D721Med (cell line): Measurements from ENCODE around the gene NAT10.

Experiments used
- DNase-seq: peaks from one replicate; pipeline ENCODE4 v3.0.0; 2011; ENCODE audit warnings: low spot score; ENCODE audit not compliant: insufficient read length
- FAIRE-seq: peaks from 2 replicates; lab custom pipeline; 2011; peaks lifted over from hg19 to GRCh38; lab: Jason Lieb, UNC
- TF ChIP-seq, protein P1 (sequence below): IDR thresholded peaks from 2 replicates; pipeline ENCODE4 v1.5.1; 2012; ENCODE audit warnings: mild to moderate bottlenecking, control low read depth; ENCODE audit not compliant: insufficient read depth; ENCODE audit errors: missing control alignments

The NAT10 gene

DNA sequence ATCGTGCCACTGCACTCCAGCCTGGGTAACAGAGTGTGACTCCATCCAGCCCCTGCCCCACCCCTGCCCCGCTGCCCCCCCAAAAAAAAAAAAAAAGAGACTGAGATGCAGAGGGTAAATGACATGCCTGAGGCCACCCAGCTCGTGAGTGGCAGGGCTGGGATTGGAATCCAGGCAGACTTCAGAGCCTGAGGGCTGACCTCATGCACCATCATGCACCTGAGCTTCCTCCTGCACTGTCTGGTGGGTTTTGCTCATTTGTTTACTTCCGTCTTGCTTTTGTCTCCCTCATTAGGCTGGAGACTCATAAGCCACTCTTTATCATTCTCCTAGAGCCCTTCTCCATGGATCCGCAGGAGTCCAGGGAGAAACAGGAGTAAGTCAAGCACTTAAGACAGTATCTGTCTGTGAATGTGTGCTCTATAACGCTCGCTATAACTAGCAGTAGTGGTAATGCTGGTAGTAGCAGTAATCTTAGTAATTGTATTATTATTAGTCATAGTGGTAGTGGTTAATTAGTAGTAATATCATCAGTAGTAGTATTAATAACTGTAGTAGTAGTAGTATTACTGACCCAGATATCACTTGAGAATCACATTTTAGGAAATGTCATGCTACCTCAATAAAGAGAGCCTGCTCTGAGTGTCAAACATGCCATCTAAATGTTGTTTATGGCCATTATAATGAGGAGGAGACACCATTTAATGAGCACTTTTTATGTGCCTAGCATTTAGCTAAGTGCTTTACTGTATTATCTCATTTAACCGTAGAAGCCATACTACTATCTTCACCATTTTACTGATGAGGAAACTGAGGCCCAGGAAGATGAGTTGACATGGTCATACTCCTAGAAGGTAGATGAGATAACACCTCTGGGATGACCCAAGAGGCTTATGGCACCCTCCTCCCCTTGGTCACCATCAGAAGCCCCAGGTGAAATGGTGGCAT lies 85.0 kb downstream of the NAT10 start:
- TF ChIP-seq, protein P1, sequence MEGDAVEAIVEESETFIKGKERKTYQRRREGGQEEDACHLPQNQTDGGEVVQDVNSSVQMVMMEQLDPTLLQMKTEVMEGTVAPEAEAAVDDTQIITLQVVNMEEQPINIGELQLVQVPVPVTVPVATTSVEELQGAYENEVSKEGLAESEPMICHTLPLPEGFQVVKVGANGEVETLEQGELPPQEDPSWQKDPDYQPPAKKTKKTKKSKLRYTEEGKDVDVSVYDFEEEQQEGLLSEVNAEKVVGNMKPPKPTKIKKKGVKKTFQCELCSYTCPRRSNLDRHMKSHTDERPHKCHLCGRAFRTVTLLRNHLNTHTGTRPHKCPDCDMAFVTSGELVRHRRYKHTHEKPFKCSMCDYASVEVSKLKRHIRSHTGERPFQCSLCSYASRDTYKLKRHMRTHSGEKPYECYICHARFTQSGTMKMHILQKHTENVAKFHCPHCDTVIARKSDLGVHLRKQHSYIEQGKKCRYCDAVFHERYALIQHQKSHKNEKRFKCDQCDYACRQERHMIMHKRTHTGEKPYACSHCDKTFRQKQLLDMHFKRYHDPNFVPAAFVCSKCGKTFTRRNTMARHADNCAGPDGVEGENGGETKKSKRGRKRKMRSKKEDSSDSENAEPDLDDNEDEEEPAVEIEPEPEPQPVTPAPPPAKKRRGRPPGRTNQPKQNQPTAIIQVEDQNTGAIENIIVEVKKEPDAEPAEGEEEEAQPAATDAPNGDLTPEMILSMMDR = no peak
- DNase-seq (no peak), FAIRE-seq (no peak)

DNA sequence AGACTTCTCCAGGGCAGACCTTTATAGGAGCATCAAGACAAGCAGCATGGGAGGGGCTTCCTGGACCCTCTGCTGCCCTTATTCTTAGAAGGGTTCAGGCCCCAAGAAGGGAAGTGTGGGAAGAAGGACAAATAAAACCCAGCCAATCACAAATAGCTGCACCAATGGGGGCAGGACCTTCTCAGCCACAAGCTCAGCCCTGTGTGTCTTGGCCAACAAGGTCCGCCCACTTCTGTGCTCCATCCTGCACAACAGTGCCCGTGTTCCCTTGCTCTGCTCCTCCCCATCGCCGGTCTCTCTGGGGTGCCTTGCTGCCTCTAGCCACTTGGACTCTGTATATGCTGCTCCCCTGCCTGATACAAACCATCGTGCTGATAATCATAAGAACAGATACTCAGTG lies 86.1 kb downstream of the NAT10 start:
- no peak for FAIRE-seq
- no peak for DNase-seq
- TF ChIP-seq, protein P1 = no peak

DNA sequence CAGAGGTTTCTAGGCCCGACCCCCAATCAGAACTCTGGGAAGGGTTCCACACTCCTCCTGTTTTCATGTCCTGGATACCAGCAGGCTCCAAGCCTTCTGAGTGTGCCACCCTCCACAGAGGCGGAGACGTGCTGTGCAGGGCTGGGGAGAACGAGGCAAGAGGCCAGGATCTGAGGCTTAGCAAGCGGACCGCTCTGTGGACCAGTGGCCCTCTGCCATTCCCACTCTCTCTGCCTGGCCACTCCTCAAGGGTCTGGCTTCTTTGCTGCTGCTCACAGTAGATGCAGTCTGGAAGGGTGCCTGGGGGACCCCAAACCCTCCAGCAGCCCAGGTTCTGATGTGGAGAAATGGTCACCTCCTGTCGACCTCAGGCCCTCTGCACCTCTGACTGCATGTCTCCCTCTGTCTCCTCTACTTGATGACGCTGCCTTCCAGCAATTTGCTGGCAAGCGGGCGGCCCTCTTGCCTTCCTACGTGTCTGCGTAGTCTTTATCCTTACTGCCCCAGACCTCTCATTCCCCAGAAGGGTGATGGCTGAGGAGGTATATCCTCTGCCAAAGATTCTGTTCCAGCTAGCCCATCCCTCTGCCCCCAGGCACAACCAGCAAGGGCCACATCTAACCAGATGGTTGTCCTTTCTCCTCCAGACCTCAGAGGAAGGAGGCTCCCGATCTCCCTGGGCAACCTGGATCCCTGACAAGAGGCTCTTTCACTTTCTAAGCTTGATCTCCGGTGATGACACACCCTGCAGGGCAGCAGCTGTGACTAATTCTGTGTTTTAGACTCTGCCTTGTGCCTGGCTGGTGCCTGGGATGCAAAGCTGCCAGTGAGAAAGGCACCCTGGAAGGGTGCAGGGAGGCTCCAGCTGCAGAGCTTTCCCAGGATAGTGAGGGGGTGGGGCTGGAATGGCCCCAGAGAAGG lies 87.3 kb downstream of the NAT10 start:
- TF ChIP-seq, protein P1 = no peak
- DNase-seq (no peak), FAIRE-seq (no peak)

DNA sequence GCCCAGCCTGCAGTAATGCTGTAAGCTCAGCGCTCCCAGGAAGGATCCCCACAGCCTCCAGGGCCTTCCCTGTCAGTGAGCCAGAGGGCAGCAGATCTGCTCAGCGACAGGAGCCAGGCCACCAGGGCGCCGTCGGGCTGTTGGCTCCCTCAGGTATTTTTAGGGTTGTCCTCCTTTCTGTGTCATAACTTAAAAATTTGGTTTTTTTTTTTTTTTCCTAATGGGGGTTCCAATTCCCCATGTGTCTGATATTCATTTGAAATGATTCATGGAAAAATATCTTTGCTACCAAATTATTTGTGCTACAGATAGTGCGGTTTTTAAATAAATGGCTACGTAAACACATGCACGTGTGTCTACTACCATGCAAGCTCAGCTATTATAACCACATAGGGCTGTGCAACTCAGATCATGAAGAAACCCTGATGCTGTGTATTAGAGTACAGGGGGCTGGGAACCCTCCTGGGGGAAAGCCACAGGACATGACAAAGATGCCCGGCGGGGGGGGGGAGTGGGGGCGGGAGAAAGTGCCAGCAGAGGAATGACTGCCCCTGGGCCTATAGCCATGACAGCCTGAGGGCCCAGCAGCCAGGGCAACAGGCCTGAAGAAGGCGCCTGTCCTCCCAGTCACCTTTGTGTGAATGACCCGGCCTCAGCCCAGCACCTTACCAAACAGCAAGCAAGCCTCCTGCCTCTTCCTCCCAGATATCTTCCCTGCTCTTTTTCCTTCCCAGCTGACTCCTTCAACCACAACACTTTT lies 89.3 kb downstream of the NAT10 start:
- TF ChIP-seq, protein P1 = no peak
- FAIRE-seq = no peak
- no peak for DNase-seq
